GM18499 (cell line): ENCODE data around the gene CYP19A1.

ENCODE experiments used
- ATAC-seq: cut with Tn5 transposase; IDR thresholded peaks from one replicate; pipeline ENCODE4 v1.9.1; 2021; ENCODE audit warnings: moderate number of reproducible peaks; ENCODE audit not compliant: insufficient read depth, unreplicated experiment

CYP19A1 gene

GRCh38 chr15:51226576-51227210, 111.7 kb downstream of the CYP19A1 start:
- no peak for ATAC-seq

GRCh38 chr15:51224428-51224827, 114.0 kb downstream of the CYP19A1 start:
- ATAC-seq, result no peak

DNA sequence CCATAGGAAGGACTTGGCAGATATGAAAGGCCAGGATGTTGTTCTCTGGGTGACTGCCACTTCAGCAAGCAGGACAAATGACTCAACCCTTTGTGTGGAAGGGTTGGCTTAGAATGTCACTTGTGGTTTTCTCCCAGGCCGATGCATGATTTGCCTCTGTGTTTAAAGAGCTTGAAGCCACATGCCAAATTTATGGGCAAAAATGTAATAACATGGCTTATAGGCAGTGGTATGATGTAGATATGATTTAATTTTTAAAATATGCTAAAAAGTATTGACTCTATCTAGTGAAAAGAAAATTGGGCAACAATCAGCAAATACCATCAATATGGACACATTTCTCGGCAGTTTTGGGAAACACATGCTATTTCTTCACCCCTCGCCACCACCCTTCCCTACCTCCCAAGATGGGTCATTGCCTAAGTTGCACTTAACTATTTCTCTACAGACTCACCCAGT, 114.6 kb downstream of the CYP19A1 start:
- no peak for ATAC-seq

- ATAC-seq, result no peak
Observed at GRCh38 chr15:51218299-51218938, 120.0 kb downstream of the CYP19A1 start.

DNA sequence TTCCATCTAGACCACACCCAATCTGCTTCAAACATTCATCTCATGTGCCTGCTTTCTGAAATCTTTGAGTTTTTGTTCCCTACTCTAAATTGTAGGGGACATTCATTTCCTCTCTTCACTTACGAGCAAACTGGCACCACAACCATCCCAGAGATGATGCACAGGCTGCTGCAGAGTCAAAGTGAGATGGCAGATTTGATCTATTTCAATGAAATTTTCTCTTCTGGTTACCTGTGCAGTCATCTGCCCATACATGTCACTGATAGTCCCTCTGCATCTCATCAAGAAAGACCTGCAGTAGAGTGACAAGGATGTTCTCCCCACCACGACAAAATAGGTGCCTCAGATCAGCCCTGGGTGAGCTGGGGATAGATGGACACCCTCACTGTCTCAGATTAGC, 125.5 kb downstream of the CYP19A1 start:
- ATAC-seq, result no peak

DNA sequence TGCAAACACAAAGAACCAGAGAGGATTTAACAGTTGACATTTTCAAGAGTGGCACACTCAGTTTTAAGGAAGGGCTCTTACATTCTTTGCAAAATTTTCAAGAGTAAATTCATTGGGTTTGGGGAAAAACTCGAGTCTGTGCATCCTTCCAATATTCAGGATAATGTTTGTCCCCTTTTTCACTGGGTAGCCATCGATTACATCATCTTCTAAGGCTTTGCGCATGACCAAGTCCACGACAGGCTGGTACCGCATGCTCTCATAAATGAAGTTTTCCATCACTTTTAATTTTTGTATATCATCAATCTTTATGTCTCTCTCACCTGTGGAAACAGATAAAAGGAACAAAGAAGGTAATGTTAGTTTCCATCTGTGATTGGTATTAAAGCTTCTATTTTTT, 126.2 kb downstream of the CYP19A1 start:
- no peak for ATAC-seq

- no peak for ATAC-seq
Observed at GRCh38 chr15:51205050-51205975, 133.1 kb downstream of the CYP19A1 start.

GRCh38 chr15:51203797-51204196, 134.6 kb downstream of the CYP19A1 start:
- no peak for ATAC-seq

- ATAC-seq, result no peak
Observed at GRCh38 chr15:51202783-51203182, 135.6 kb downstream of the CYP19A1 start.

GRCh38 chr15:51201581-51201980, 136.8 kb downstream of the CYP19A1 start:
- ATAC-seq, result no peak

GRCh38 chr15:51200792-51201191, 137.6 kb downstream of the CYP19A1 start:
- no peak for ATAC-seq

GRCh38 chr15:51199541-51199940, 138.9 kb downstream of the CYP19A1 start:
- ATAC-seq, result no peak

- ATAC-seq, result no peak
Observed at GRCh38 chr15:51198701-51199232, 139.6 kb downstream of the CYP19A1 start.

GRCh38 chr15:51195459-51195858, 142.9 kb downstream of the CYP19A1 start:
- no peak for ATAC-seq

GRCh38 chr15:51193979-51194378, 144.4 kb downstream of the CYP19A1 start:
- no peak for ATAC-seq

DNA sequence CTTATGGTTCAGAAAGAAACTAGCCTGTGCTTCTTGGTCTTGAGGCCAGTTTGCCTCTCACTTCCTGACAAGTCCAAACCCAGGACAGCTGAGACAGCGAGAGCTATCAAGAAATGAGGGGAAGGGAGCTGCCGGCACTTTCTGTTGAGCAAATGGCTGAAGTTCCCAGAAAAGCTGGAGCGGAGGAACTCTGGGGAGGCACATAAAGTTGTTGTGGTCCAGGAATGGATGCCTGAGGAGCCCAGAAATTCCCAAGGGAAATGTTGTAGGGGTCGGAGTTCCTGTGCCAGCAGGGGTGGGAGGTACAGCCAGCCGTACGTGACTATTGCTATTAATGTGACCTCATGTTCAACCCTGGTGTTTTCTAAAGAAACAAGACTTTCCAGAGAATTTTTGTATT, 144.9 kb downstream of the CYP19A1 start:
- ATAC-seq, result no peak

GRCh38 chr15:51192521-51193280, 145.7 kb downstream of the CYP19A1 start:
- ATAC-seq, result no peak

GRCh38 chr15:51191766-51192165, 146.6 kb downstream of the CYP19A1 start:
- ATAC-seq, result no peak

DNA sequence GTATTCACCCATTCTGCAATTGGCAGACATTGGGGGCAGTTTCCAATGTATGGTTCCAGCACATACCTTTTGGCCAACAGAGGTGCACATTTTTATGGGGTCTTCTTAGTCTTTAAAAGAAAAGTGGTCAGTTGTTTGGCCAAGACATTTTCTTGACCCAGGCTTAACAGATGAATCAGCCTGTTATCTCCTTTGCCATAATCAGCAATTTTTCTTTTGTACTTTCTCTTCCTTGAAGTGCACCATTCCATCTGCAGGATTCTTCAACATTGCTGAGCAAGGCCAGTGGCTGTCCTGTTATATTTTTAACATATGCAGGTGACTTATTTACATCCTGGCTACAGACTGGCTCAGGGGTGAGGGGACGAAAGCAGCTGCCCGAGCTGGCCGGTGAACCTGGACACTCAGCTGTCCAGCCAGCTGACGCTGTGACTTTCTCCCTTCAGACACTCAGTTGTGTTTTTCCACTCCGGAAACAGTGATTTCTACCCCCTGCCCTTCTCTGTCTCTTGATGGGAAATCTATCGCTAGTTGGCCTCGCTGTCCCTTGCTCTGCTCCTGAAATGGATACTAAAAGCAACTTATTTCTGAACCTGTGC, 147.2 kb downstream of the CYP19A1 start:
- ATAC-seq, result no peak
